ENCODE data around the gene DLG4. TPM values are rescaled to one million over a fixed set of nuclear protein-coding genes. Genes with fewer than 3 reads are reported as not detected.
A peak's percentile ranks its signal among the peaks of the same experiment; 100 is the strongest.

DLG4 gene
- total RNA-seq, 1 experiment from 2014 or later = 8.9 TPM

DNA sequence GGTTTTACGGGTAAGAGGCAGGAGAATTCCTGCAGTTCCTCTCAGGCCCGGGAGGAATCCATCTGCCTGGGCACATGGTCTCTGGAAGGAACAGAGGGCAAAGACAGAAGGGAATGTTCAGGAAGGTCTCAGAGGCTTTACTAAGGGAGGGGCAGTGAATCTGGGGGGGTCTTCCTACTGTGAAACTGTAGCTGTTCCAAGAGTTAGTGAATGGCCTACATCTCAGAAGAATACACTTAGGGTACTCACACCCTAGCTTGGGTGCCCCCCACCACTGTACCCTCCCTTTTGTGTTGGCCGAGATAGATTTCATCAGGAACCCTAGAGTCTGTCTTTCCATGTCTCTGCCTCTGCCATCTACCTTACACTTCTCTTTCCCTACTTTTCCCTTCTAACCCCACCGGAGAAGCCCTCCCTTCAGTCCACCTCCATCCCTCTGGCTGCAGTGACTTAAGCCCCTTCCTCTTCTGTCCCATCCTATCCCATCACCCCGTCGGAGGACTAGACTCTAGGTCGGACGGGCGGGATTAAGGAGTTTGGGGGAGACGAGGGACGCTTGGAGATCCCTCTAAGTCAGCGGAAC lies 316 bp downstream of the DLG4 start:
- no peak for DNase-seq (ENCODE audit: low read depth in 1 of 2, low spot score in 2 of 2)
- H3K9me3 ChIP-seq (replicated peaks) = no peaks in the 10 kb centered on the region
- H3K4me1 ChIP-seq (replicated peaks) = peaks cover 52% of the 10 kb centered on the region
- no peaks in the 10 kb centered on the region for H3K27me3 ChIP-seq (replicated peaks)
- H3K36me3 ChIP-seq = peaks cover 47% of the 10 kb centered on the region
- H3K27ac ChIP-seq = peak overlapping the region; percentile 80
- peak overlapping the region; percentile 90 for H3K4me3 ChIP-seq

DNA sequence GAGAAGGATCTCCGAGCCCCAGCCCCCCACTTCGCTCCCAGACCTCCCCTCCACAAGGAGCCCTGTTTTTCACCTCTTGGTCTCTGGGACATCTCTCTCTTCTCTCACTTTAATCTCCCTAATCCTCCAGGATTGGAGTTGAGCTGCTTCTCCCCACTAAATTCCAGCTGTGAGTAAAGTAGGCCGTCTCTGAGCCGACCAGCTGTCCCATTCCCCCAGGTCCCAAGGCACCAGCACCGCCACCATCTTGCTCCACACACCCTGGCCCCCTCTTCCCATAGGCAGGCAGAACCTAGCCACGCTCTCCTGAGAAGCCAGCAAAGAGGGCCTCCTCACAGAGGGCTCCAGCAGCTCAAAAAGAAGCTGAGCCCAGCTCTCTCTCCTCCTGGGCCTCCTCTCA lies 878 bp downstream of the DLG4 start:
- Histone ChIP-seq H3K4me3 (no peak overlapping the region), H3K27ac (no peak overlapping the region), H3K36me3 (peaks cover 41% of the 10 kb centered on the region), H3K9me3 (replicated peaks) (no peaks in the 10 kb centered on the region), H3K4me1 (replicated peaks) (peaks cover 57% of the 10 kb centered on the region), H3K27me3 (replicated peaks) (no peaks in the 10 kb centered on the region)
- no peak for DNase-seq (ENCODE audit: low read depth in 1 of 2, low spot score in 2 of 2)

DNA sequence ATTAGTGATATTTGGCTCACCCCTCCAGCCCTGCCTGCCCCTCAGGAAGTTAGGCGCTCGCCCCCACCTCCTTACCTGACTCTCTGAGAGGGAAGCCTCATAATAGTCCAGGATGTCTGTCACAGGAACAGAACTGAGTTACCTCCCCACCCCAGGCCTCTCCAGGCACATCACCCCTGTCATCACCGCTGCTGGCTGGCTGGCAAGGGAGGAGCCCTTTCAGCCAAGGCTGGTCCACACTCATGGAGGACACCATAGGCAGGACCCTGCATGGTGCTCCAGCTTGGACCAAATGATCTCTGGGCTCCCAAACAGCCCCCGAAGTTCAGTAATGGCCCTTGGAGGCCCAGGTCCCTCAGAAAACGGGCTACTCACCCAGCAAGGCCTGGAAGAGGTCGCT lies 1.5 kb downstream of the DLG4 start:
- peaks cover 59% of the 10 kb centered on the region for H3K4me1 ChIP-seq (replicated peaks)
- H3K4me3 ChIP-seq = no peak overlapping the region; the same call in 1 of the 2 replicates
- no peaks in the 10 kb centered on the region for H3K9me3 ChIP-seq (replicated peaks)
- no peaks in the 10 kb centered on the region for H3K27me3 ChIP-seq (replicated peaks)
- H3K36me3 ChIP-seq = peaks cover 35% of the 10 kb centered on the region
- no peak for DNase-seq (ENCODE audit: low read depth in 1 of 2, low spot score in 2 of 2)
- no peak overlapping the region for H3K27ac ChIP-seq

DNA sequence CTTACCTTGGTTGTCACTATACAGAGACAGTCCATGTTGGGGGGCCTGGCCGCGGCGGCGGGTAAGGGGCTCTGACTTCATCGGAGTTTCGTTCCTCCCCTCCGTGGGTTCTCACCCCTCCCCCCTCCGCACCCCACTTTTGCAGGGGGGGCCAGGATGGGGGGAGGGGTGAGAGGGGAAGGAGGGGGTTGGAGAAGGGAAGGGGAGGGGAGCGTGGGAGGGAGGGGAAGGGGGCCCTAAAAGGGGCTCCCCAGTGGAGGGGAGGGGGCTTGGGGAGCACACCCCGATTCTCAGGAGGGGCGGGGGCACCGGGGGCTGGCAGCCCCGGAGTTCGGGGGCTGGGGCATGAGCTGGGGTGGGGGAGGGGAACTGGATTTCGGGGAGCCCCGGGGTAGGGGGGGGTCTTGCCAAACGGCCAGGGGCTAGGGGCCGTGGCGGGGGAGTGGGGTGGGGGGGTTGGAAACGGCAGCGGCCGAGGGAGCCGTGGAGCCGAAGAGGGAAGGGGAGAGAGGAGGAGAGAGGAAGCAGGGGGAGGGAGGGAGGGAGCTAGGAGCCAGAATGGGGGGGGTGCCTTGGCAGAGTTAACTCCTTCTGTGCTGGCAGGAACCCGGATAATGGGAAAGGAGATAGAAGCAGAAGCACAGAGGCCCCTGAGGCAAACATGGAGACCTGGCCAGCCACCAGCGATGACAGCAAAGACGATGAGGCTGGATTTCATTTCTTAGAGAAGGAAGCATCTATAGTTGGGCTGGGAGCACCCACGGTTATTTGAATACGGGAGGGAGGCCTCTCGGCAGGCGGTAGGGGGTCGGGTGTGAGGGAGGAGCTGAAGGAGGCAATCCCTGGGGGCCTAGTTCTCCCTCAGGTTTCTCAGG lies 2.3 kb downstream of the DLG4 start:
- Histone ChIP-seq H3K4me1 (replicated peaks) (peaks cover 59% of the 10 kb centered on the region), H3K27me3 (replicated peaks) (no peaks in the 10 kb centered on the region), H3K9me3 (replicated peaks) (no peaks in the 10 kb centered on the region), H3K27ac (no peak overlapping the region), H3K36me3 (peaks cover 27% of the 10 kb centered on the region), H3K4me3 (peak overlapping the region; percentile 26)
- no peak for DNase-seq (ENCODE audit: low read depth in 1 of 2, low spot score in 2 of 2)

DNA sequence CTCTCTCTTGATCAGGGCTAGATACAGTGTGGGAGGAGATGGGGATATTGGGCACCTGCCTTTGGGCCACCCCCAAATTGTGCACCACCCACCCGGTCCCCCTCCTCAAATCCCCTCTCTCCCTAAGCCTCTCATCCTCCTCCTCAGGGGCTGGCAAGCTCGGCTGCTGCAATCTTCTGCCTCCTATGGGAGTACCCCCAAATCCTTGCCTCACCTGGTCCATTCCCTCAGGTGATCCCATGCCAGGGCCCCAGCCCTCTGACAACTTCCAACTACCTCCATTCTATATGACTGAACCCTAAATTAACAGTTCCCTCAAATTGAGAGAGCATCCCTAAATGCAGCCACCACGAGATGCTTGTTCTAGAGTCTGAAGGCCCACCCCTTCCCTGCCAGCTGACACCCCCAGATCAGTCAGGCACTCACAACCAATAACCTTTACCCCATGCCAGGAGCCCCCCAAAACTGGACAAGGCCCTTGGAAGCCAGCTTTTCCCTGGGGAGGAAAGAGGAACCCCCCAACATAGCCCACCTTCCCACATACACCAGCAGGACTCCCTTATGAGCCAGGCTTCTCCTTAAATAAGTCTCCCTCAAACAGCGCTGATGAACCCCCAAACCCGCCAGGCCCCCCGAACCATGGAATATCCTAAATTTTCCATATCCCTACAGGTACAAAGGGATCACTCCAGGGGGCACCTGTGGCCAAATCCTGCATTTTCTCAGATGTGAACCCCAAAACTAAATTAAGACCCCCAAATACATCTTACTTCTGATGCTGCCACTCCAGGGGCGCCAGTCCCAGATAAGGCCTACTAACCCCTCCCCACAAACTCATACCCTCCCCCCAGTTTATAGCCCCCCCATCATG lies 3.2 kb downstream of the DLG4 start:
- no peaks in the 10 kb centered on the region for H3K27me3 ChIP-seq (replicated peaks)
- peaks cover 18% of the 10 kb centered on the region for H3K36me3 ChIP-seq
- no peak for DNase-seq (ENCODE audit: low read depth in 1 of 2, low spot score in 2 of 2)
- peak overlapping the region; percentile 24 for H3K4me3 ChIP-seq
- H3K27ac ChIP-seq = no peak overlapping the region
- H3K9me3 ChIP-seq (replicated peaks) = no peaks in the 10 kb centered on the region
- peaks cover 58% of the 10 kb centered on the region for H3K4me1 ChIP-seq (replicated peaks)

DNA sequence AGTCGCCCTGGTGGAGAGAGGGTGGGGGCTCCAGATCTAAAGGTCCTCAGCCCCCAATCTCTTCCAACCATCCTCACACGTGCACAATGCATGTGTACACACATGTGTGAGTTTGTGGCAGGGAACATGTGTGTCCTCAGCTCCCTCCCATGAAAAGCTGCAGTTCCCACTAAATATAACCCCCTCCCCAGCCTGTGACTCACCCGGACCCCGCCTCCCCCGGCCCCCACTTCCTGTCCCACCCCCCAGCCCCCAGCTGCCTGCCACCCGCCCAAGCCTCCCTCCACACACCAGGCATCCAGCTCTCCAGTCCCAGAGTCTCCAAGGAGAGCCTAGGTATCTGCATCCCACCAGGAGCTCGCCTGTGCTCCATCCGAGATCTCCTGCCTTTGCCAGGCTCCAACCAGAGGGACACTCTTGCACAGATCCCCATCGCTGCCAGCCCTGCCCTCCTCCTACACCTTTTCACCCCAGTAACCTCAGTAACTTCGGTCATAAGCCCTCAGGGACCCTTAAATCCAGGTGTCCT lies 3.9 kb downstream of the DLG4 start:
- Histone ChIP-seq H3K27me3 (replicated peaks) (no peaks in the 10 kb centered on the region), H3K27ac (no peak overlapping the region), H3K9me3 (replicated peaks) (no peaks in the 10 kb centered on the region), H3K36me3 (peaks cover 11% of the 10 kb centered on the region), H3K4me3 (no peak overlapping the region), H3K4me1 (replicated peaks) (peaks cover 50% of the 10 kb centered on the region)
- no peak for DNase-seq (ENCODE audit: low read depth in 1 of 2, low spot score in 2 of 2)

DNA sequence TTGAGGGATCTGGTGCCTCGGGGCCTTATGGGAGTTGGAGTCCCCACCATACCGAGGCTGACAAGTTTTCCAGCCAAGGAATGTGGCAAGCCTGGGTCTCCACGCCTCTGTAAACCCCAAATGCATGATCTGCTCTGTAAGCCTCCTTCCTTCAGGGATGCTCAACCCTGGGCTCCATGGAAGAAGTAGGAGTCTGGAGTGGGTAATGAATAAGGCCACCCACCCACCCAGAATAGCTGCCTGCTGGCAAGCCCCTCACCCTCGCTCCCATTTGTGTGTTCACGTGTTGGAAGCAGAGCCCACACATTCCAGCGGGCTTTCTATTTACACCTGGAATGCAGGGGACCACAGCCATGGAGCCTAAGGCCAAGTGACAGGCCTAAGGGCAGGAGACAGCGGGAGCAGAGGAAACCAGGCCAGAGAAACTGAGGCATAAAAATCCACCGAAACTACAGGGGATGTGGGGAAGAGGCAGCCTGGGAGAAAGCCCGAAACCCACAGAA lies 4.4 kb downstream of the DLG4 start:
- H3K4me1 ChIP-seq (replicated peaks) = peaks cover 45% of the 10 kb centered on the region
- DNase-seq (ENCODE audit: low read depth in 1 of 2, low spot score in 2 of 2) = no peak
- H3K4me3 ChIP-seq = peak overlapping the region; percentile 28
- no peaks in the 10 kb centered on the region for H3K9me3 ChIP-seq (replicated peaks)
- peaks cover 5% of the 10 kb centered on the region for H3K36me3 ChIP-seq
- H3K27ac ChIP-seq = no peak overlapping the region
- no peaks in the 10 kb centered on the region for H3K27me3 ChIP-seq (replicated peaks)

DNA sequence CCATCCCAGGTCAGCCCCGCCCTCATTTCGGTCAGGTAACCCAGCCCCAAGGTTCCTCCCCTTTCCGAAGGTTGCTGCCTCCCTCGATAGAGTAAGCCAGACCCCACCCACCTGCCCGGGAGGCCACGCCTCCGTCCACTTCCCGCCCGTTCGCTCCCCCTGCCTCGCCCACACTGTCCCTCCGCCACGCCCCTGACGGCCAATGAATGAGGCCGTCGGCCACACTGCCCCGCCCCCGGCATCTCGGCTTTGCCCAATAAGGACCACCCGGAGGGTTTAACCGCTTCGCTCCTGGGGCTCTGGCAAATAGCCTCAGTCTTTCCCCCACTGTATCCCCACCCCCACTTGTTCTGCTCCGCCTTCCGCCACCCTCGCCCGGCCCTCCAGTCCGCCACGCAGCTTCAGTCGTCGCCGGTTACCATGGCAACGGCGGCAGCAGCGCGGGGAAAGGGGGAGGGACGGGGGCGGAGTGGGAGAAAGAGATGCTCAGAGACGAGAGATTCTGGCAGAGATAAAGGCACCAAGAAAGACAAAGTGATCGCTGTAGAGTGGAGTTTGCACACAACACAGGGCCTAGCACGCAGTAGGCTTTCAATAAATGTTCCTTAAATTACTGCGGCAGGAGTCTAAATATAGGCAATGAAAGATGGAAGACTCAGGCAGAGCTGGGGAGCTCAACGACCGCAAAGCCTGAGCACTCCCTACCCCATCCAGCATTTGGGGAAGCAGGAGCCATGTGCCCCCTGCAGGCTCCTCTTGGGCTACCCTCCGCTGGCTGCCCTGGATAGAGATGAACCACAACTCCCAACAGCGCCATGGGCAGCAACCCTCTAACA lies 5.1 kb downstream of the DLG4 start:
- peak; percentile 87 to 98 for DNase-seq (ENCODE audit: low read depth in 1 of 2, low spot score in 2 of 2)
- H3K4me3 ChIP-seq = peak overlapping the region; percentile 28
- no peaks in the 10 kb centered on the region for H3K36me3 ChIP-seq
- H3K27ac ChIP-seq = peak overlapping the region; percentile 18
- no peaks in the 10 kb centered on the region for H3K9me3 ChIP-seq (replicated peaks)
- peaks cover 42% of the 10 kb centered on the region for H3K4me1 ChIP-seq (replicated peaks)
- H3K27me3 ChIP-seq (replicated peaks) = no peaks in the 10 kb centered on the region

DNA sequence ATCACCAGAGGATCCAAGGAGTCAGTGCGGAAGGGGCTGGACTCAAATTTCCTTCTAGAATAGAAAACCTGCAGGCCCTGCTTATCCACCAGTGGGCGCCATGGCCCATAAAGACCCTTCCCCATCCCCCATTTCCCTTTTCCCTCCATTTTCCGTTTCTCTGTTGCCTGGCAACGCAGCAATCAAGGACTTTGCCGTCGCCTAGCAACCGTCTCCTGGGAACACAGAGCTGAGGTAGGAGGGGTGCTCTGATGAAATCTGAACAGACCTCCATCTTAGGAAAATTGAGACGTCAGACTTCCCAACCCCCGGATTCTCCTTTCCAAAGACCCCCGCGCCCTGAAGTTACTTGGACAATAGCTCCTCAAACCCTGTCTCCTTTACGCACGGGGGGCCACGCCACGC lies 5.7 kb downstream of the DLG4 start:
- DNase-seq (ENCODE audit: low read depth in 1 of 2, low spot score in 2 of 2) = no peak

DNA sequence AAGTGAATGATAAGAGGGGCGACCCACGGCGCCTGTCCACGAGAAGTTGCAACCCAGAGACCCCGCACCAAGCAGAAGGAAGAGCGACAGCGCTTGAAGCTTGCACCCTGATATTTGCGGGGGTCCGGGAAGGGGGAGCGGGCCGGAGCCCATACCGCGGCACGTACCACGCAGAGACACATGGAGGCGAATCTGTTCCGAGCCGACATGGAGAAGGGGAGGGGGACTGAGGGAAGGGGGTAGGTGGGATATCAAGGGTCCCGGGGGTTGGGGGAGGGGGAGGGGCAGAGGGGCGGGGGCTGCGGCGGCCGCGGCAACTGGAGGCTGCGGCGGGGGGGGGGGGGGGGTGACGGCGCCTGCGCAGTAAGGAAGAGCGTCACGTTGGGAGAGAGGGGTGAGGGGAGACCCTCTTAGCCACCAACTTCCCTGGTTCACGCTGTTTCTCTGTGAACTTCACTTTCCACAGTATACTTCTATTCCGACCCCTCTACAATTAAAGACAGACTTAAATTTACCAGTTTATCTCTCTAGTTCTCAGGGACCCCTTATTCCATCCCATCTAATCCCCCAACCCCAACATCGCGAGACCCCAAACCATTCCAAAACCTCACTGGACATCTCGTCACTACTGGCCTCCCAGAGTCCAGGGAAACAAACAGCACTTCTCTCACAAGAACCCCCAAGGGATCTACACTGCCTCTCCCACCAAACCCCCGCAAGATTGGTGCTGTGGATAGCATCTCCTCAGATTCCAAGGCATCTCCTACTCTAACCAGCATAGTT lies 8.0 kb downstream of the DLG4 start:
- no peak for DNase-seq (ENCODE audit: low read depth in 1 of 2, low spot score in 2 of 2)
- Histone ChIP-seq H3K27me3 (replicated peaks) (no peaks in the 10 kb centered on the region), H3K4me1 (replicated peaks) (peaks cover 27% of the 10 kb centered on the region), H3K27ac (no peak overlapping the region), H3K36me3 (no peaks in the 10 kb centered on the region), H3K4me3 (no peak overlapping the region), H3K9me3 (replicated peaks) (no peaks in the 10 kb centered on the region)

More for the DNA sequence above, 5.7 kb downstream of the DLG4 start:
- Histone ChIP-seq H3K4me3 (peak overlapping the region; percentile 28), H3K36me3 (no peaks in the 10 kb centered on the region), H3K27ac (peak overlapping the region; percentile 18), H3K27me3 (replicated peaks) (no peaks in the 10 kb centered on the region), H3K4me1 (replicated peaks) (peaks cover 37% of the 10 kb centered on the region), H3K9me3 (replicated peaks) (no peaks in the 10 kb centered on the region)

DNA sequence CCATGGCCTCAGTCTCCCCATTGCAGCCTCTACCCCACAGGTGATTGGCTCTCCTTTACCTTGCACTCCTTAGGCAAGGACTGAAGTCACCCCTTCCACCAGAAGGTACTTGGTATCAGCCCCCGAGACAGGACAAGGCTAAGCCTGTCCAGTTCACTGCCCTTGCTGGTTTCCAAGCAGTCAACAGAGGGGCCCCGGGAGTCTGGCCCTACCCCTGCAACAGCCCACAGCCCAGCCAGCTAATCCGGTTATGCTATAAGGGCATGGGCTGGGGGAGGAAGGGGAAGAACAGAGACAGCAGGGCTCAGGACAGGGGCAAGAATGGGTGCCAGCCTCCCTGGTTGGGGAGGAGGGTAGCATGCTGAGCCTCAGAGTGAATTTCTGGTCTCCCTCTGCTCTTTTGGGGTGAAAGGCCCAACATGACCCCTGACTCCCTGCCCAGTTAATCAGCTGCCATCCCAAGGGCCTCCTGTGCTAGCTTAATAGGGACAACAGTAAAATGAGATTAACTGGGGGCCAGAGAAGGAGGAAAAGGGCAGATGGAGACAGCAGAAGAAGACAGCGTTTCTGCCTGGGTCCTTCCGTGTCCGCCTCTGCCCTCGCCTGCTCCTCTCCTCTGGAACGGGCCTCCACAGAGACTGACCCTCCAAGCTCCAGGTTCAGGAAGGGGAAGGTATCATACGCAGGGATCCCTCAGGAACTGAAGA lies 10.7 kb downstream of the DLG4 start:
- Histone ChIP-seq H3K36me3 (no peaks in the 10 kb centered on the region), H3K4me1 (replicated peaks) (peaks cover 11% of the 10 kb centered on the region), H3K9me3 (replicated peaks) (no peaks in the 10 kb centered on the region), H3K4me3 (no peak overlapping the region), H3K27ac (no peak overlapping the region), H3K27me3 (replicated peaks) (no peaks in the 10 kb centered on the region)
- no peak for DNase-seq (ENCODE audit: low read depth in 1 of 2, low spot score in 2 of 2)
